OCI-LY1 (cell line): Measurements from ENCODE around the gene ARHGEF28.

ENCODE experiments used
- CTCF ChIP-seq: fragments of 200-600 bp; sonication (generic), shearing (Covaris generic); IDR thresholded peaks from 2 replicates; pipeline ENCODE4 v1.5.1; 2017; ENCODE audit warnings: mild to moderate bottlenecking, antibody characterized with exemption, low read length, moderate library complexity, mixed read lengths
- EZH2 ChIP-seq: fragments of 200-600 bp; sonication (generic), shearing (Covaris generic); IDR thresholded peaks from 2 replicates; pipeline ENCODE4 v1.8.0; 2017; ENCODE audit warnings: borderline replicate concordance, mixed run types, mild to moderate bottlenecking, antibody characterized with exemption, low read length, moderate library complexity, mixed read lengths

- TF ChIP-seq CTCF (no peak), EZH2 (no peak)
Observed at GRCh38 chr5:73896097-73896496, 270.1 kb downstream of the ARHGEF28 start.
